Large intestine (tissue), 3 donors: ENCODE measurements around the gene SLC25A21. TPM values are rescaled to one million over a fixed set of nuclear protein-coding genes. Genes with fewer than 3 reads are reported as not detected.
"Not testable (repeated sequence)": the region's sequence is repeated elsewhere in the genome, so short reads cannot be mapped to it uniquely, and the experiment has no call there.

Experiments
- DNase-seq, 2 donors: peaks; one replicate each; pipeline versions ENCODE4 v3.0.0 to v3.0.0-alpha.2; 2013
- H3K27ac ChIP-seq: one replicate; pipeline ENCODE4 v1.5.1; 2013; ENCODE audit warnings: low read length
- H3K27me3 ChIP-seq: 2 replicates; pipeline ENCODE4 v1.6.1; 2013; ENCODE audit warnings: low read length; ENCODE audit not compliant: control insufficient read depth, insufficient read depth
- H3K36me3 ChIP-seq: 2 replicates; pipeline ENCODE4 v1.6.1; 2013; ENCODE audit warnings: low read length; ENCODE audit not compliant: control insufficient read depth, insufficient read depth
- H3K4me1 ChIP-seq: one replicate; pipeline ENCODE4 v1.6.1; 2013; ENCODE audit warnings: low read length; ENCODE audit not compliant: control insufficient read depth, insufficient read depth
- H3K4me3 ChIP-seq: one replicate; pipeline ENCODE4 v1.5.1; 2013; ENCODE audit warnings: low read length
- H3K9me3 ChIP-seq: one replicate; pipeline ENCODE4 v1.6.1; 2013; ENCODE audit warnings: mild to moderate bottlenecking, low read depth, low read length, moderate library complexity; ENCODE audit not compliant: control insufficient read depth
- WGBS: methylation state at CpG from one replicate; pipeline ENCODE4 v1.1.5; 2013; ENCODE audit warnings: low lambda C conversion rate; ENCODE audit not compliant: insufficient coverage; 5-methylcytosine and 5-hydroxymethylcytosine counted together
- polyA plus RNA-seq: library from polyadenylated mRNA; unstranded; fragments of 120-200 nt; gene quantifications from one replicate; pipeline ENCODE4 v1.2.1, GENCODE V29; 2013

Gene SLC25A21
- polyA plus RNA-seq, 1 donor, result 0.58 TPM

- no peaks in the 10 kb centered on the region for H3K9me3 ChIP-seq
- no peak overlapping the region for H3K27ac ChIP-seq
- H3K4me3 ChIP-seq, result no peak overlapping the region
- no peaks in the 10 kb centered on the region for H3K4me1 ChIP-seq
- no peaks in the 10 kb centered on the region for H3K36me3 ChIP-seq
- no peak for DNase-seq
- H3K27me3 ChIP-seq, result no peaks in the 10 kb centered on the region
- WGBS, result 40% methylated on average over 1 of the region's 2 CpGs
Observed at GRCh38 chr14:36879558-36879957, 292.8 kb downstream of the SLC25A21 start.

GRCh38 chr14:36874396-36875138 lies 297.8 kb downstream of the SLC25A21 start:
- Histone ChIP-seq H3K27me3 (no peaks in the 10 kb centered on the region), H3K9me3 (no peaks in the 10 kb centered on the region), H3K4me1 (no peaks in the 10 kb centered on the region), H3K4me3 (no peak overlapping the region), H3K27ac (no peak overlapping the region), H3K36me3 (no peaks in the 10 kb centered on the region)
- DNase-seq, result no peak
- WGBS, result 28% methylated on average over 5 of the region's 6 CpGs

- DNase-seq, result no peak
- no peak overlapping the region for H3K27ac ChIP-seq
- H3K9me3 ChIP-seq, result no peaks in the 10 kb centered on the region
- H3K36me3 ChIP-seq, result no peaks in the 10 kb centered on the region
- no peak overlapping the region for H3K4me3 ChIP-seq
- no peaks in the 10 kb centered on the region for H3K27me3 ChIP-seq
- H3K4me1 ChIP-seq, result no peaks in the 10 kb centered on the region
- no CpG with 5 or more reads among the region's 5 CpGs for WGBS
Observed at GRCh38 chr14:36870776-36871175, 301.6 kb downstream of the SLC25A21 start.

- Histone ChIP-seq H3K27ac (no peak overlapping the region), H3K9me3 (no peaks in the 10 kb centered on the region), H3K4me1 (no peaks in the 10 kb centered on the region), H3K27me3 (no peaks in the 10 kb centered on the region), H3K4me3 (no peak overlapping the region), H3K36me3 (no peaks in the 10 kb centered on the region)
- no CpG with 5 or more reads among the region's 1 CpG for whole genome bisulfite sequencing
- DNase-seq, result no peak
Observed at GRCh38 chr14:36869125-36869524, 303.3 kb downstream of the SLC25A21 start.

GRCh38 chr14:36866867-36867266 lies 305.5 kb downstream of the SLC25A21 start:
- Histone ChIP-seq H3K4me3 (no peak overlapping the region), H3K36me3 (no peaks in the 10 kb centered on the region), H3K27me3 (no peaks in the 10 kb centered on the region), H3K27ac (no peak overlapping the region), H3K4me1 (no peaks in the 10 kb centered on the region), H3K9me3 (no peaks in the 10 kb centered on the region)
- 87% methylated on average over 3 of the region's 4 CpGs for WGBS
- DNase-seq, result no peak

- no peaks in the 10 kb centered on the region for H3K27me3 ChIP-seq
- H3K9me3 ChIP-seq, result no peaks in the 10 kb centered on the region
- H3K4me3 ChIP-seq, result no peak overlapping the region
- H3K36me3 ChIP-seq, result no peaks in the 10 kb centered on the region
- no peaks in the 10 kb centered on the region for H3K4me1 ChIP-seq
- no peak for DNase-seq
- 86% methylated on average over 2 of the region's 3 CpGs for WGBS
- H3K27ac ChIP-seq, result no peak overlapping the region
Observed at GRCh38 chr14:36863271-36863670, 309.1 kb downstream of the SLC25A21 start.

GRCh38 chr14:36862237-36862636 lies 310.2 kb downstream of the SLC25A21 start:
- not testable (repeated sequence) for DNase-seq, H3K4me1 ChIP-seq, H3K36me3 ChIP-seq, H3K27ac ChIP-seq, H3K27me3 ChIP-seq, H3K4me3 ChIP-seq, H3K9me3 ChIP-seq

- H3K9me3 ChIP-seq, result no peaks in the 10 kb centered on the region
- H3K27me3 ChIP-seq, result no peaks in the 10 kb centered on the region
- H3K36me3 ChIP-seq, result no peaks in the 10 kb centered on the region
- no peak overlapping the region for H3K4me3 ChIP-seq
- no peaks in the 10 kb centered on the region for H3K4me1 ChIP-seq
- no peak overlapping the region for H3K27ac ChIP-seq
- no peak for DNase-seq
Observed at GRCh38 chr14:36860831-36861230, 311.6 kb downstream of the SLC25A21 start.

GRCh38 chr14:36859119-36859518 lies 313.3 kb downstream of the SLC25A21 start:
- 78% methylated on average over 1 of the region's 3 CpGs for WGBS
- no peaks in the 10 kb centered on the region for H3K9me3 ChIP-seq
- no peak overlapping the region for H3K4me3 ChIP-seq
- no peaks in the 10 kb centered on the region for H3K4me1 ChIP-seq
- no peak overlapping the region for H3K27ac ChIP-seq
- no peaks in the 10 kb centered on the region for H3K36me3 ChIP-seq
- DNase-seq, result no peak
- H3K27me3 ChIP-seq, result no peaks in the 10 kb centered on the region

GRCh38 chr14:36857842-36858445 lies 314.5 kb downstream of the SLC25A21 start:
- Histone ChIP-seq H3K36me3 (no peaks in the 10 kb centered on the region), H3K4me1 (no peaks in the 10 kb centered on the region), H3K27ac (no peak overlapping the region), H3K4me3 (no peak overlapping the region), H3K9me3 (no peaks in the 10 kb centered on the region), H3K27me3 (no peaks in the 10 kb centered on the region)
- WGBS, result 87% methylated on average over 3 of the region's 5 CpGs
- DNase-seq, result no peak

GRCh38 chr14:36857136-36857535 lies 315.3 kb downstream of the SLC25A21 start:
- no peak for DNase-seq
- whole genome bisulfite sequencing, result 55% methylated on average over 2 of the region's 7 CpGs
- no peaks in the 10 kb centered on the region for H3K9me3 ChIP-seq
- no peak overlapping the region for H3K27ac ChIP-seq
- no peaks in the 10 kb centered on the region for H3K4me1 ChIP-seq
- H3K4me3 ChIP-seq, result no peak overlapping the region
- no peaks in the 10 kb centered on the region for H3K27me3 ChIP-seq
- no peaks in the 10 kb centered on the region for H3K36me3 ChIP-seq
